Activated naive CD8-positive, alpha-beta T cell treated with anti-CD3 and anti-CD28 coated beads, Interleukin-2, amount 50 U/mL, for 16 hours (primary cell): ENCODE results near the gene TOM1L2.
"Not testable (repeated sequence)": the region's sequence is repeated elsewhere in the genome, so short reads cannot be mapped to it uniquely, and the experiment has no call there.

ENCODE experiments used
- DNase-seq: peaks from one replicate; pipeline ENCODE4 v3.0.0-alpha.2; 2020; ENCODE audit warnings: low read depth, low spot score

The TOM1L2 gene

GRCh38 chr17:17970699-17971430 lies 1.3 kb downstream of the TOM1L2 start:
- no peak for DNase-seq

DNA sequence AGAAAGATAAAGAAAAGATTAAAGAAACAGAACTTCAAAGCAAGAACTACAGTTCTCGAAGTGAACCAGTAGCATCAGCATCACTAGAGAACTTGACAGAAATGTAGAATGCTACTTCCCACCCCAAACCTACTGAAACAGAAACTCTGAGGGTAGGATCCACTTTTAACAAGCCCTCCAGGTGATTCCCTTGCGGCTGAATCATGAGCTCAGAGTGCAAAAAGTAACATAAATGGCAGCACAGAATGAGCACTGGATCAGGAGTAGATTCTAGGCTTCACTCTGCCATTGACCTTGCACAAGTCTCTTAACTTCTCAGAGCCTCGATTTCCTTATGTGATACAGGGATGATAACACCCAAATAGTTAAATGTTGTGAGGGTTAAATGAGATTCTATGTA lies 5.8 kb downstream of the TOM1L2 start:
- DNase-seq: no peak

DNA sequence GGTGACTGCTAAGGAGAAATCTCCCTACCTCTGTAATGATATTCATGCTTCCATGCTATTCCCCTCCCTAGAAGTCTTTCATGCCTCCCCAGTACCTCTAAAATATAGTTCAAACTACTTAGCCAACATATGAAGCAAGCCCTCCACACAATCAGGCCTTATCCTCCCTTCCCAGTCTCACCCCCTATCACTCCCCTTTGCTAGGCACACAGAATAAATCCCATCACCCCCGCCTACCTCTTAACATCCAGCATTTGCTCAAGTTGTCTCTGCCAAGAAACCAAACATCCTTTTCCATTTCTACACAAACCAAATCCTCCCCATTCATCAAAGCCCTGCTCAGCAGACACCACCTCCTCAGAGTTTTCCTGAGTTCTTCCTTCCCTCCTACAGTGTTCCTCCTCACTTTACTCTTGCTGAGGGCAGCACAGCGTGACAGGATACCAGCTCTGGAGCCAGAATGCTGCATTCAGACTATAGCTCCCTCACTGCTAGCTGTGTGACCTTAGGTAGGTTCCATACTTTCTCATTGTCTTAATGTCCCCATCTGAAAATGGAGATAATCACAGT lies 7.0 kb downstream of the TOM1L2 start:
- DNase-seq: no peak

DNA sequence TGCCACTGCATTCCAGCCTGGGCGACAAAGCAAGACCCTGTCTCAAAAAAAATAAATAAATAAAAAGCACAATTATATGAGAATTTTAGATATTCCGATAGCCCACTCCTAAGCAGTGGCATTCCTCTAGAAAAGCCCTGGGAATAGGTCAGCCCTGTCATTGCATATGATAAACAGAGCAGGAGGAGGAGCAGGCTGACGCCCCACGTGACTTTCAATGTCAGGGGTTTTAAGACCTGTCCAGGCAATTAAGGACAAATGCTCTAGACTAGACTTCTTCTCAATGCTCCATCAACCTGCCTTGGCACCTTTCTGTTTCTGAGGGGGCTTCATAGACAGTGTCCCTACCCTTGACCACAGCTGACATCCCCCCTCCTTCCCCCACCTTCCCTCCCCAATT lies 7.5 kb downstream of the TOM1L2 start:
- DNase-seq: no peak

GRCh38 chr17:17963694-17964436 lies 8.3 kb downstream of the TOM1L2 start:
- no peak for DNase-seq

DNA sequence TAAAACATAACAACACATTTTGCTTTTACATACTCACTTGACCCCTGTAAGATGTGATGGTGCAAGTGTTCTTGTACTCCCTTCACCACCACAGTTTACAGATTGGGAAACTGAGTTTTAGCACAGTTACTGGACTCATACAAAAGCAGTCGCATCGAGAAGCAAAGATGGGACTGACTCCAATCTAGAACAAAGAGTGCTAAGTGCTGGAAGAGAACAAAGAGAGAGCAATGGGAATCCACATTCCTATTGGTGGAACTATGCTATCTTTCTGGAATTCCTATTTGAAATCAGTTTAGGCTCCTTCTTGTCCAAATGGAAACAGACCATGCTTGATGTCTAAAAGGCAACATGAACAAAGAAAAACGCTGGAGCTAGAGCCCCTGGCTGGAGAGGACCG lies 9.1 kb downstream of the TOM1L2 start:
- no peak for DNase-seq

- DNase-seq: no peak
Measured at GRCh38 chr17:17960500-17961030, 11.6 kb downstream of the TOM1L2 start.

GRCh38 chr17:17959520-17960361 lies 12.5 kb downstream of the TOM1L2 start:
- no peak for DNase-seq

- no peak for DNase-seq
Measured at GRCh38 chr17:17958982-17959381, 13.2 kb downstream of the TOM1L2 start.

- DNase-seq: no peak
Measured at GRCh38 chr17:17957584-17957916, 14.7 kb downstream of the TOM1L2 start.

DNA sequence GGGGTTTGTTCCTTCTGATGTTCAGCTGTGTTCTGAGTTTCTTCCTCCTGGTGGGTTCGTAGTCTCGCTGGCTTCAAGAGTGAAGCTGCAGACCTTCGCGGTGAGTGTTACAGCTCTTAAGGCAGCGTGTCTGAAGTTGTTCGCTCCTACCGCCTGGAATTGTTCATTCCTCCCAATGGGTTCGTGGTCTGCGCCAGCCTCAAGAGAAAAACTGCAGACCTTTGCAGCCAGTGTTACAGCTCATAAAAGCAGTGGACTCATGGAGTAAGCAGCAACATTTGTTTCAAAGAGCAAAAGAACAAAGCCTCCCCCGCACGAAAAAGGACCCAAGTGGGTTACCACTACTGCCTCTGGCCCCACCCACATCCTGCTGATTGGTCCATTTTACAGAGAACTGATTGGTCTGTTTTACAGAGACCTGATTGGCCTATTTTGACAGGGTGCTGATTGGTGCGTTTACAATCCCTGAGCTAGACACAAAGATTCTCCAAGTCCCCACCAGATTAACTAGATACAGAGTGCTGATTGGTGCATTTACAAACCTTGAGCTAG lies 16.3 kb downstream of the TOM1L2 start:
- DNase-seq: not testable (repeated sequence)

- DNase-seq: no peak
Measured at GRCh38 chr17:17954079-17954478, 18.1 kb downstream of the TOM1L2 start.

DNA sequence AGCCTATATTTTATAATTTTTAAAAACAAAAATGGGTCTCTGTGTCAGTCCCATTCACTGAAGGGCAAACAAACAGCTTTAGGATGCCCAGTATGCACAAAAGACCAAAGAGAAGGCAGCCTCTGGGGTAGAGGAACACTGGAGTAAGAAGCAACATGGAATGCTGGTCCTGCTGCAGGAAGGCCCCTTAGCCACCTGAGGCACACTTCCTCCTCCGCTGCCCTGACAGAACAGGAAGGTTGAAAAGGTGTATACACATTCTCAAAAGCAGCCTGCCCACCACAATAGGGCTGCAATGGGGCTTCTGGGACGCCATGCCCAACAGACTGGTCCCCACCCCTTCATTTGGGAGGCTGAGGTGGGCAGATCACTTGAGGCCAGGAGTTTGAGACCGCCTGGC lies 19.5 kb downstream of the TOM1L2 start:
- DNase-seq: no peak

- no peak for DNase-seq
Measured at GRCh38 chr17:17951524-17951923, 20.7 kb downstream of the TOM1L2 start.

- no peak for DNase-seq
Measured at GRCh38 chr17:17950806-17951205, 21.4 kb downstream of the TOM1L2 start.

DNA sequence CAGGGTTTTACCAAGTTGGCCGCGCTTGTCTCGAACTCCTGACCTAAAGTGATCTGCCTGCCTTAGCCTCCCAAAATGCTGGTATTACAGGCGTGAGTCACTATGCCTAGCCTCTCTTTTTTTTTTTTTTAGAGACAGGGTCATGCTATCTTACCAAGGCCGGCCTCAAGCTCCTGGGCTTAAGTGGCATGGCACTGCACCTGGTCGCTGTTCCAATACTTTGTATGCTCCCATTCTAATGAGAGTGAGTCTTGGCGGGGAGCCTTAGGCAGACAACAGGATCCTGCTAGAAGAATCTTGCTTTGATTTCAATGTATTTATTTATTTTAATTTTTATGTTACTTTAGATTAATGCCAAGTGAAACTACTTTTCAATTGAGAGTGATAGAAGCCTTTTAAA lies 21.9 kb downstream of the TOM1L2 start:
- DNase-seq: no peak

DNA sequence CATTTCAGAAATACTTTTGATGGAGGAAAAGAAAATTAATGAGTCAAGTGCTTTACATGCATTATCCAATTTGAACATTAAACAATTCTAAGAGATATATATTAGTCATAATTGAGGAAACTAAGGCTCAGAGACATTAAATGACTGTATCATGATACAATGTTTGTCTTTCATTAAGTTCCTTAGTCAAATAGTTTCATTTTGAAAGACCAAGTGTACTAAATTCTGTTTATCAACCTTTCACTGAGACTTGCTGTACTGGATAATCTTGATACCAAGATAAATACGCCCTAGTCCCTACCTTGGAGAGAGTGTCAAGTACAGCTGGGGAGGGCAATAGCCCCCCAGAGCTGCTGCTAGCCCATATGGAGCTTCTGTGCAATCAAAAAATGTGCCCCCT lies 24.2 kb downstream of the TOM1L2 start:
- DNase-seq: no peak

DNA sequence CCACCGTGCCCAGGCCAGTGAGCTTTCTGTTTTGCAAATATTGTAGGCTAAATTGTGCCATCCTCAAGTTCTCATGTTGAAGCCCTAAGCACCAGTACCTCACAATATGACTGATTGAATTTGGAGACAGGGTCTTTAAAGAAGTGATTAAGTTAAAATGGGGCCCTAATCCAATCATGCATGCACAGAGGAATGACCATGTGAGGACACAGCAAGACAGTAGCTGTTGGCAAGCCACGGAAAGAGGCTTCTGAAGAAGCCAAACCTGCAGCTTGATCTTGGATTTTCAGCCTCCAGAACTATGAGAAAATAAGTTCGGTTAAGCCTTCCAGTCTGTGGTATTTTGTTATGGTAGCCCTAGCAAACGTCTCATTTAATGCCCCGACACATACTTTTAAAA lies 24.9 kb downstream of the TOM1L2 start:
- DNase-seq: no peak

DNA sequence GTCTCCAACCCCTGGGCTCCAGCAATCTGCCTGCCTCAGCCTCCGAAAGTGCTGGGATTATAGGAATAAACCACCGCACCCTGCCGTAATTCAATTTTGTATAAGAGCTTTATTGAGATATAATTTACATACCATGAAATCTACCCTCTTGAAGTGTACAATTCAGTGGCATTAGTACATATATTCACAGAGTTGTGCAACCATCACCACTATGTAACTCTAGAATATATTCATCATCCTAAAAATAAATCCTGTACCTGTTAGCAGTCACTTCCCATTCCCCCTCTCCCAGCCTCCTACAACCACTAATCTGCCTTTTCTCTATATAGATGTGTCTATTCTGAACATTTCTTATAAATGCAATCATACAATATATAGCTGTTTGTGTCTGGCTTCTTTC lies 26.1 kb downstream of the TOM1L2 start:
- DNase-seq: no peak

GRCh38 chr17:17944743-17945142 lies 27.5 kb downstream of the TOM1L2 start:
- no peak for DNase-seq

DNA sequence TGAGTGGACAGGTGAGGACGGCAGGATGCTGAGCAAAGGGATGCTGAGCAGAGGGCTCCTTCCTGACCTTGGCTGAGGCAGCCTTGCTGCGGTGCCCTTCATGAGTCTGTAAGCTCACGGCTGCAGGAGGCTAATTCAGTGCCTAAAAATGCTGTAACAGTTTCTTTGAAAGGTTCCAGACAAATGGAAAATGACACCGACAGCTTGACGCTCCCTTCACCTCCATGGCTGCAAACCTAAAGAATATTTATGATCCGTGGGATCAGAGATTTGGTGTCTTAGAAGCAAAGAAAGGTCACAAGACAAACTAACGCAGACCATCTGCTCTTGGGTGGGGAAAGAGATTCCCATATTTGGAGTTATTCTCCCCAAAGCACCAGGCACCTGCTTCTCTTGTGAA lies 28.0 kb downstream of the TOM1L2 start:
- DNase-seq: no peak
